Lung (tissue), 12 donors: Measurements from ENCODE around the gene CRY1. TPM values are rescaled to one million over a fixed set of nuclear protein-coding genes. Genes with fewer than 3 reads are reported as not detected.

ENCODE experiments used
- ATAC-seq: fragments of 200-7000 bp; cut with Tn5 transposase; one replicate; pipeline ENCODE4 v1.9.1; 2020; ENCODE audit warnings: moderate number of reproducible peaks; ENCODE audit not compliant: insufficient read depth, low FRiP score
- DNase-seq, 3 donors: peaks; one replicate each; pipeline ENCODE4 v3.0.0-alpha.2; 2013 to 2017
- H3K27ac ChIP-seq, 2 donors: one replicate each; pipeline ENCODE4 v1.5.1; 2013; ENCODE audit warnings: mild to moderate bottlenecking in 2 of 2, moderate library complexity in 2 of 2, control low read depth in 1 of 2, inconsistent platforms in 1 of 2, low read depth in 1 of 2, low read length in 1 of 2
- H3K27me3 ChIP-seq, 3 donors: one replicate each; pipeline ENCODE4 v1.5.1; 2013; ENCODE audit warnings: low read length in 2 of 3; ENCODE audit not compliant: control insufficient read depth in 3 of 3, insufficient read depth in 3 of 3
- H3K36me3 ChIP-seq, 4 donors: one replicate each; pipeline ENCODE4 v1.5.1; 2013; ENCODE audit warnings: low read length in 4 of 4, mild to moderate bottlenecking in 1 of 4, moderate library complexity in 1 of 4; ENCODE audit not compliant: control insufficient read depth in 4 of 4, insufficient read depth in 4 of 4
- H3K4me1 ChIP-seq, 5 donors: one replicate each; pipeline ENCODE4 v1.5.1; 2013; ENCODE audit warnings: low read length in 5 of 5, mild to moderate bottlenecking in 2 of 5, moderate library complexity in 1 of 5; ENCODE audit not compliant: control insufficient read depth in 5 of 5, insufficient read depth in 5 of 5
- H3K4me3 ChIP-seq: one replicate; pipeline ENCODE4 v1.5.1; 2013; ENCODE audit warnings: mild to moderate bottlenecking, control low read depth, moderate library complexity
- H3K9ac ChIP-seq, 2 donors: one replicate each; pipeline ENCODE4 v1.5.1; 2013; ENCODE audit warnings: low read length in 2 of 2, control low read depth in 1 of 2; ENCODE audit not compliant: insufficient read depth in 1 of 2
- H3K9me3 ChIP-seq, 4 donors: one replicate each; pipeline ENCODE4 v1.5.1; 2013; ENCODE audit warnings: low read length in 3 of 4, mild to moderate bottlenecking in 1 of 4, moderate library complexity in 1 of 4; ENCODE audit not compliant: control insufficient read depth in 4 of 4, insufficient read depth in 3 of 4
- WGBS, 2 donors: extraction: QIAGEN DNeasy Blood & Tissue Kit; methylation state at CpG; one replicate each; pipeline ENCODE4 v1.1.7; 2013; 5-methylcytosine and 5-hydroxymethylcytosine counted together
- polyA plus RNA-seq, 2 donors: library from polyadenylated mRNA; stranded (reverse); fragments of 200-250 nt; gene quantifications; one replicate each; pipeline ENCODE4 v1.2.1, GENCODE V29; 2013
- total RNA-seq, 2 donors: library from RNA; depleted of rRNA in 1 of 2; stranded (reverse); fragments of >200 nt in 1 of 2; gene quantifications; one replicate each; pipeline ENCODE4 v1.2.1, GENCODE V29; 2014 to 2021
- TF ChIP-seq, protein P1 (sequence below): IDR thresholded peaks from 2 replicates; pipeline ENCODE4 v1.5.1; 2012; ENCODE audit warnings: mild to moderate bottlenecking; ENCODE audit errors: control extremely low read depth, extremely low read depth
- donor health status: control.
- donor health status: control.
- donor health status: Bipolar disorder and iron deficiency.
- donor health status: healthy.
- donor health status: DM: yes; HTN: yes; CAD: no.

Gene CRY1
- total and polyA plus RNA-seq, 4 donors = 5.6 to 37.2 (median 17.9) TPM

GRCh38 chr12:107053709-107054108, 39.6 kb downstream of the CRY1 start:
- H3K27ac ChIP-seq = no peak overlapping the region
- no peak overlapping the region for H3K4me3 ChIP-seq
- H3K9me3 ChIP-seq = peaks cover 0 to 6% (median under 1%) of the 10 kb centered on the region in 4 donors
- WGBS, 2 donors = 91 to 97% methylated on average over 2 of the region's 2 CpGs
- H3K9ac ChIP-seq = no peak overlapping the region
- H3K36me3 ChIP-seq = no peaks in the 10 kb centered on the region
- TF ChIP-seq, protein P1, sequence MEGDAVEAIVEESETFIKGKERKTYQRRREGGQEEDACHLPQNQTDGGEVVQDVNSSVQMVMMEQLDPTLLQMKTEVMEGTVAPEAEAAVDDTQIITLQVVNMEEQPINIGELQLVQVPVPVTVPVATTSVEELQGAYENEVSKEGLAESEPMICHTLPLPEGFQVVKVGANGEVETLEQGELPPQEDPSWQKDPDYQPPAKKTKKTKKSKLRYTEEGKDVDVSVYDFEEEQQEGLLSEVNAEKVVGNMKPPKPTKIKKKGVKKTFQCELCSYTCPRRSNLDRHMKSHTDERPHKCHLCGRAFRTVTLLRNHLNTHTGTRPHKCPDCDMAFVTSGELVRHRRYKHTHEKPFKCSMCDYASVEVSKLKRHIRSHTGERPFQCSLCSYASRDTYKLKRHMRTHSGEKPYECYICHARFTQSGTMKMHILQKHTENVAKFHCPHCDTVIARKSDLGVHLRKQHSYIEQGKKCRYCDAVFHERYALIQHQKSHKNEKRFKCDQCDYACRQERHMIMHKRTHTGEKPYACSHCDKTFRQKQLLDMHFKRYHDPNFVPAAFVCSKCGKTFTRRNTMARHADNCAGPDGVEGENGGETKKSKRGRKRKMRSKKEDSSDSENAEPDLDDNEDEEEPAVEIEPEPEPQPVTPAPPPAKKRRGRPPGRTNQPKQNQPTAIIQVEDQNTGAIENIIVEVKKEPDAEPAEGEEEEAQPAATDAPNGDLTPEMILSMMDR = no peak
- ATAC-seq (no peak), DNase-seq (no peak)
- H3K27me3 ChIP-seq = no peaks in the 10 kb centered on the region
- H3K4me1 ChIP-seq = peaks cover 0 to 7% (median 0%) of the 10 kb centered on the region in 5 donors

- Histone ChIP-seq H3K36me3 (peaks cover 0 to 3% (median 0%) of the 10 kb centered on the region in 4 donors), H3K27me3 (no peaks in the 10 kb centered on the region), H3K9me3 (peaks cover 0 to 4% (median 0%) of the 10 kb centered on the region in 4 donors), H3K9ac (no peak overlapping the region), H3K27ac (no peak overlapping the region), H3K4me1 (no peaks in the 10 kb centered on the region), H3K4me3 (no peak overlapping the region)
- 87 to 93% methylated on average over 5 of the region's 5 CpGs for WGBS, 2 donors
- DNase-seq (no peak), ATAC-seq (no peak)
- TF ChIP-seq, protein P1 = no peak
Measured at GRCh38 chr12:107045186-107045585, 48.2 kb downstream of the CRY1 start.

DNA sequence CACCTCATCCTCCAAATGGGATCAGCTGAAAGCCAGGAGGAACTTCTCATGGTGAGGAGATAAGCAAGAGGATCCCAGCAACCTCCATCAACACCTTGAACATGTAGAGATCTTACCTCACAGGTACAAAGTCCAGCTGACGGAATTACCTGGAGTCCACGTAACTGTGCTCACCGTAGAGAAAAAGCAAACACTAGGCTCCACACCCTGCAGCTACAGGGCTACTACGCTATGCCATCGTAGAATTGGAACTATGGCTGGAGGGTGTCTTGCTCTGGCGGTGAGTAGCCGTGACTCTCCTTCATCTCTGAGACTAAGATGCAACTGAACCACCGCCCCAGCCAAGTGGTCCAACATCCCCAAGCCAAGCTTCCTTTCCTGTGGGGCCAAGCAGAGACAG, 50.5 kb downstream of the CRY1 start:
- H3K4me1 ChIP-seq = no peaks in the 10 kb centered on the region
- ATAC-seq (no peak), DNase-seq (no peak)
- no peaks in the 10 kb centered on the region for H3K9me3 ChIP-seq
- H3K36me3 ChIP-seq = no peaks in the 10 kb centered on the region
- no peak overlapping the region for H3K4me3 ChIP-seq
- no peak overlapping the region for H3K9ac ChIP-seq
- no peaks in the 10 kb centered on the region for H3K27me3 ChIP-seq
- WGBS, 2 donors = 84 to 91% methylated on average over 8 of the region's 8 CpGs
- no peak overlapping the region for H3K27ac ChIP-seq
- TF ChIP-seq, protein P1 = no peak

DNA sequence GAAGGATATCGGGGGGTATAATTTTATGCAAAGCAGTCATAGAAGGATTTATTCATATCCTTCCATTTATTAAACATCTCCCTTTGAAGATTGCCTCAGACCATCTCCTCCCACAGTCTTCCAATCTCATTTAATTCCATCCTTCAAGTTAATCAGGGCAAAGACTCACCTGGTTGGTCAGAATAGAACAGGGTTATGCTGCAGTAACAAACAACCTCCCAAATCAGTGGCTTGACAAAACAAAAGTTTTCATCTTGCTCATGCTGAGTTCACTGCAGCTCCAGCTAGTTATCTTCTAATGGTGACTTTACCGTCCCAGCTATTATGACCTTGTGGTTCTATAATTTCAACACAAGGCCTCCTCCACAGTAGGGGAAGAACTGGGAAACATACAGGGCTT, 57.6 kb downstream of the CRY1 start:
- Histone ChIP-seq H3K9ac (no peak overlapping the region), H3K27ac (no peak overlapping the region), H3K27me3 (no peaks in the 10 kb centered on the region), H3K4me3 (no peak overlapping the region), H3K36me3 (peaks cover 0 to 3% (median 0%) of the 10 kb centered on the region in 4 donors), H3K4me1 (peaks cover 0 to 14% (median 0%) of the 10 kb centered on the region in 5 donors), H3K9me3 (no peaks in the 10 kb centered on the region)
- TF ChIP-seq, protein P1 = no peak
- 85 to 89% methylated on average over 2 of the region's 2 CpGs for WGBS, 2 donors
- no peak for ATAC-seq
- no peak for DNase-seq
